Activated naive CD4-positive, alpha-beta T cell treated with anti-CD3 and anti-CD28 coated beads, Interleukin-2, amount 10 ng/mL, durations not matched to agents 7 days and 5 days (primary cell): ENCODE results near the gene KIF13A.
"Not testable (repeated sequence)": the region's sequence is repeated elsewhere in the genome, so short reads cannot be mapped to it uniquely, and the experiment has no call there.

ENCODE experiments used
- CTCF ChIA-PET: fragments of 350-600 bp; sonication (Branson Sonifier 250); formaldehyde crosslinking; loops from one replicate; lab custom pipeline; 2021; ENCODE audit warnings: antibody characterized with exemption; lab: Charles Lee
- DNase-seq: peaks from one replicate; pipeline ENCODE4 v3.0.0-alpha.2; 2020
- H3K27ac Mint-ChIP-seq: one replicate; pipeline ENCODE4 v1.8.0; 2021; ENCODE audit warnings: mild to moderate bottlenecking, moderate library complexity, mixed read lengths
- H3K27me3 Mint-ChIP-seq: one replicate; pipeline ENCODE4 v1.8.0; 2021; ENCODE audit warnings: mild to moderate bottlenecking, mixed read lengths
- H3K36me3 Mint-ChIP-seq: one replicate; pipeline ENCODE4 v1.8.0; 2021; ENCODE audit warnings: mixed read lengths
- H3K4me1 Mint-ChIP-seq: one replicate; pipeline ENCODE4 v1.8.0; 2021; ENCODE audit warnings: mixed read lengths
- H3K4me3 Mint-ChIP-seq: one replicate; pipeline ENCODE4 v1.8.0; 2021; ENCODE audit warnings: mild to moderate bottlenecking, moderate library complexity, mixed read lengths
- H3K9me3 Mint-ChIP-seq: one replicate; pipeline ENCODE4 v1.8.0; 2021; ENCODE audit warnings: mixed read lengths

The KIF13A gene

DNA sequence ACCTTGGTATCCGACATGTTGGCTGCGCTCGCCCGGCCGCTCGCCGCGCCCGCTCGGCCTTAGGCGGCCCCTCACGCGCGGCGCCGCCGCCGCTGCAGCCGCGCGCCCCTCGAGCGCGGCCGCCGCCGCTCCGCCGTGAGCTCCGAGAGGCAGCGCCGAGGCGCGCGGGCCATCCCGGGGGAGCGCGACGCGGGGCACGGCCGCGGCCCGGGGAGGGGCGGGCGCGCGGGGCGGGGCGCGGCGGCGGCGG lies at the start of gene KIF13A:
Gene KIF13A, minus strand, starts transcription at position 189 of the 250 bp plus-strand sequence. Its CDS starts 172 bp downstream, at position 17.
- H3K27ac Mint-ChIP-seq = no peak within 1 kb of the TSS
- CTCF ChIA-PET = no interaction called here
- H3K36me3 Mint-ChIP-seq = peaks cover 2% of the 10 kb centered on the region
- peak within 1 kb of the TSS; percentile 85 for H3K4me3 Mint-ChIP-seq
- H3K9me3 Mint-ChIP-seq = no peaks in the 10 kb centered on the region
- peaks cover 7% of the 10 kb centered on the region for H3K4me1 Mint-ChIP-seq
- no peak for DNase-seq
- H3K27me3 Mint-ChIP-seq = peaks cover 76% of the 10 kb centered on the region

DNA sequence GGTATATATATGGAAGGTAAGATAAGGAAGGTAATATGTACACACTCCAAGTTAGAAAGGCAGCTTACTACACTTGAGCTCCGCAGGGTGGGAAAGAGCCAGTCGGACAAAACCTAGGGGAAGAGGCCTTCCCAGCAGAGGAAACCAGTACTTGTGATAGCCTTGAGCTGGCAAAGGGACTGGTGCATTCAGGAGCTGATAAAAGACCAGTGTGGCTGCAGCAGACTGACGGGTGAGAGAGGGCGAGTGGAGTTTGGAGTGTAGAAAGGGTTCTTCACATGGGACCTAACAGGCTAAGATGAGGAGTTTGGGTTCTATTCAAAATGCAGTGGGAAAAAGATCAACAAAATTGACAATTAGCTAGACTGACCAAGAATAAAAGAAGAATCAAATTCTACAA lies 49.3 kb upstream of the KIF13A start:
- H3K27me3 Mint-ChIP-seq = peaks cover 9% of the 10 kb centered on the region
- H3K36me3 Mint-ChIP-seq = no peaks in the 10 kb centered on the region
- CTCF ChIA-PET = no interaction called here
- no peaks in the 10 kb centered on the region for H3K4me1 Mint-ChIP-seq
- DNase-seq = no peak
- no peak overlapping the region for H3K27ac Mint-ChIP-seq
- no peaks in the 10 kb centered on the region for H3K9me3 Mint-ChIP-seq
- H3K4me3 Mint-ChIP-seq = no peak overlapping the region

DNA sequence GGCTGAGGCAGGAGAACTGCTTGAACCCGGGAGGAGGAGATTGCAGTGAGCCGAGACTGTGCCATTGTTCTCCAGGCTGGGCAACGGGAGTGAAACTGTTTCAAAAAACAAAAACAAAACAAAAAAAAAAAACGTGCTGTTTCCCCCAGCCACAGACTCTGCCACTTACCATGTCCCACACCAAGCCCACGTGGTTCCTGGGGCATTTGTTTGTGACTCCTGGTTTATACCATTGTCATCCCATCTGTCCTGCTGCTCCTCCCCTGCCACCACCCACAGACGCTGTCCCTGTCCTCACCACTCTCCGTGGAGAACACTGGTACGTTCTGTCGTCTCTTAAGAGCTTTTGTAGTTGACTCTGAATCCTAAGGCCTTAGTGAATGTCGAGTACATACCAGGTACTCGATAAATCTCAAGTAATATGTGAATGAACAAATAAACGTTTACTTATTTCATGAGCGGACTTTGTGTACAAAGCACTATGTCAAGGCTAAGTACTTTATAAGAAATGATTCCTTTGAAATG lies 48.0 kb upstream of the KIF13A start:
- no peaks in the 10 kb centered on the region for H3K36me3 Mint-ChIP-seq
- H3K9me3 Mint-ChIP-seq = no peaks in the 10 kb centered on the region
- CTCF ChIA-PET = no interaction called here
- no peak for DNase-seq
- H3K4me1 Mint-ChIP-seq = no peaks in the 10 kb centered on the region
- H3K4me3 Mint-ChIP-seq = no peak overlapping the region
- no peak overlapping the region for H3K27ac Mint-ChIP-seq
- H3K27me3 Mint-ChIP-seq = peaks cover 9% of the 10 kb centered on the region

DNA sequence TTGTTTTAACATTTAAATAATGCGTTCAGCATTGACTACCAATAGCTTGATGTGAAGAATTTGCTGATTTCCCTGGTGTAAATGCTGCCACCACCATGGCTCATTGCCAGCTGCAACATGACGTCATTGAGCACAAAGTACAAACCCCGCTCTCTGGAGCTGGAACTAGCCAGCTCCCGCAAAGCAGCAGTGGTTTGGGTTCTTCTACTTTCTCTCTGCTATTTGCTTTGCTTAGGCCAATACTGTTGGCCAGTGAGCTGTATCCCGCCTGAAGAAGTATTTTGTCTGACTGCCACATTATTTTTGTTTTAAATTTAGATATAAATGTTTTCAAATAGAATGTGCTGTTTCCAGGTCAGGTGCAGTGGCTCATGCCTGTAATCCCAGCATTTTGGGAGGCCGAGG lies 47.4 kb upstream of the KIF13A start:
- Mint-ChIP-seq H3K4me3 (no peak overlapping the region), H3K9me3 (no peaks in the 10 kb centered on the region), H3K27me3 (peaks cover 9% of the 10 kb centered on the region), H3K36me3 (no peaks in the 10 kb centered on the region), H3K27ac (no peak overlapping the region), H3K4me1 (no peaks in the 10 kb centered on the region)
- CTCF ChIA-PET = no interaction called here
- no peak for DNase-seq

DNA sequence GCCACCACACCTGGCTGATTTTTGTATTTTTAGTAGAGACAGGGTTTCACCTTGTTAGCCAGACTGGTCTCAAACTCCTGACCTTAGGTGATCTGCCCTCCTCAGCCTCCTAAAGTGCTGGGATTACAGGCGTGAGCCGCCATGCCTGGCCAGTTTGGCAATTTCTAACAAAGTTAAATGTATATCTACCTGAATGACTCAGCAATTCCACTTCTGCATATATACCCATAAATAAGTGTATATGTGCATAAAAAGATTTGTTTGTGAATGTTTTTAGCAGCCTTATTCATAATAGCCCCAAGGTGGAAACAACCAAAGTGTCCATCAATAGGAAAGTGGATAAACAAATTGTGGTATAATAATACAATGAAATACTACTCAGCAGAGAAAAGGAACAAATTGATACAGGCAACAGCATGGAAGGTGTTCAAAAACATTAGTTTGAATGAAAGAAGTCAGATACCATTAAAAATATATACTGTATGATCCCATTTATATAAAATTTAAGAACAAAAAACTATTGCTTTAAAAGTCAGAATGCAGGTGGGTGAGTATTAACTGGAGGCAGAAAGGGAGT lies 44.3 kb upstream of the KIF13A start:
- H3K4me3 Mint-ChIP-seq = no peak overlapping the region
- no peaks in the 10 kb centered on the region for H3K36me3 Mint-ChIP-seq
- H3K4me1 Mint-ChIP-seq = no peaks in the 10 kb centered on the region
- H3K27me3 Mint-ChIP-seq = peaks cover 3% of the 10 kb centered on the region
- H3K9me3 Mint-ChIP-seq = no peaks in the 10 kb centered on the region
- CTCF ChIA-PET = no interaction called here
- no peak overlapping the region for H3K27ac Mint-ChIP-seq
- DNase-seq = no peak

DNA sequence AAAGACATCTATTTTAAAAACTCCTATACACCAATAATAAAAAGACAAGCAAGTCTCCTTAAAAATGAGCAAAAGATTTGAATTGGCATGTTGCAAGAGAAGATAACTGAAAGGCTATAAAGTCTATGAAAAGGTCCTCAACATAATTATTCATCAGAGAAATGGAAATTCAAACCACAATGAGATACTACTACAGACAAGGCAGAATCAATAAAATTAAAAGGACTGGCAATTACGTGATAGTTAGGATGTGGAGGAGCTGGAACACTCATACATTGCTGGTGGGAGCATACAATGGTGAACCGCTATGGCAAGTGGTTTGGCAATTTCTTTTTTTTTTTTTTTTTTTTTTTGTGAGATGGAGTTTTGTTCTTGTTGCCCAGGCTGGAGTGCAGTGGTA lies 43.8 kb upstream of the KIF13A start:
- Mint-ChIP-seq H3K27ac (no peak overlapping the region), H3K4me1 (no peaks in the 10 kb centered on the region), H3K4me3 (no peak overlapping the region), H3K27me3 (peaks cover 3% of the 10 kb centered on the region), H3K9me3 (no peaks in the 10 kb centered on the region), H3K36me3 (no peaks in the 10 kb centered on the region)
- CTCF ChIA-PET = no interaction called here
- no peak for DNase-seq

DNA sequence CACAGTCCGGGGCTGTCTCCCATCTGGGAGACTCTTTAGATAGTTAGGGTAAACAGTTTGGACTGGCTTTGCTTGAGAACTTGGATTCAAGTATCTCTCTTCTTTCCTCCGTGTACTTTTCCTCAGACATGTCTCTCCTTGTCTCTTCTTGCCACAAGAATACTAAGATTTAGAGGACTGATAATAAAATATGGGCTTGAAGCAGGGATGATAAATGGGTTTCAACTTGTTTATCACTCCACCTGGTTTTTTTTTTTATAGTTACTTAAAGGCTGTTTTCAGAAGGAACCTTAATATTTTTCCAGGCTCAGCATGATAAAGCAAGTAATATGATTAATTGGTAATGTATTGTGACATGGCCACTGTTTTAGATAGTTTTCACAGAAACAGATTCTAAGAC lies 40.9 kb upstream of the KIF13A start:
- Mint-ChIP-seq H3K9me3 (no peaks in the 10 kb centered on the region), H3K36me3 (no peaks in the 10 kb centered on the region), H3K4me1 (no peaks in the 10 kb centered on the region), H3K27ac (no peak overlapping the region), H3K4me3 (no peak overlapping the region), H3K27me3 (no peaks in the 10 kb centered on the region)
- CTCF ChIA-PET = no interaction called here
- no peak for DNase-seq

DNA sequence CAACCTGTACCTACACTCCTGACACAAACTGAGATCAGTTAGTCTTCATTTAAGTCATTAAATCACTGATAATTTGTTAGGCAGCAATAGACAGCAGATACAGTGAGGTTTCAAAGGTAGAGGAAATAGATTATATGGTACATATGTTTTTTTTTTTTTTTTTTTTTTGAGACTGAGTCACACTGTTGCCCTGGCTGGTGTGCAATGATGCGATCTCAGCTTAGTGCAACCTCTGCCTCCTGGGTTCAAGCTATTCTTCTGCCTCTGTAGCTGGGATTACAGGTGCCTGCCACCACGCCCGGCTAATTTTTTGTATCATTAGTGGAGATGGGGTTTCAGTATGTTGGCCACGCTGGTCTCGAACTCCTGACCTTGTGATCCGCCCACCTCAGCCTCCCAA lies 38.2 kb upstream of the KIF13A start:
- no peak for DNase-seq
- Mint-ChIP-seq H3K9me3 (peaks cover 3% of the 10 kb centered on the region), H3K27me3 (no peaks in the 10 kb centered on the region), H3K36me3 (no peaks in the 10 kb centered on the region), H3K4me3 (no peak overlapping the region), H3K4me1 (no peaks in the 10 kb centered on the region), H3K27ac (no peak overlapping the region)
- CTCF ChIA-PET = no interaction called here

DNA sequence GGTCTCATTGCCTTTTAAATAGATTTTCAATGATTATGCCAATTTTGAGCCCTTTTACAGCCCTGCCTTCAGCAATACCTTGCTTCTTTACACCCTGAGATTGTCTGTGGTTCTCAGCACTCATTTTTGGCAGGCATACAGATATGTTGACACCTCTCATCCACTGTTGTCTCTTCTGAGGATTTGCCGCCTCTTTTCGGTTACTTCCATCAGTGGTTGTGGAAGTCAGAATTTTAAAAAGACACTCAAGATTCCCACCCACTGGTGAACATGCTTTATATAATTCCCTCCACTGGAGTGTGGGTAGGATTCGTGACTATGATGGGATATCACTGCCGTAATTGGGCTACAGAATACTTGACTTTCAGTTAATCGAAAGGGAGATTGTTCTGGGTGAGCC lies 37.4 kb upstream of the KIF13A start:
- CTCF ChIA-PET = no interaction called here
- no peaks in the 10 kb centered on the region for H3K4me1 Mint-ChIP-seq
- no peaks in the 10 kb centered on the region for H3K36me3 Mint-ChIP-seq
- peaks cover 4% of the 10 kb centered on the region for H3K9me3 Mint-ChIP-seq
- H3K27me3 Mint-ChIP-seq = no peaks in the 10 kb centered on the region
- no peak for DNase-seq
- H3K27ac Mint-ChIP-seq = no peak overlapping the region
- no peak overlapping the region for H3K4me3 Mint-ChIP-seq

DNA sequence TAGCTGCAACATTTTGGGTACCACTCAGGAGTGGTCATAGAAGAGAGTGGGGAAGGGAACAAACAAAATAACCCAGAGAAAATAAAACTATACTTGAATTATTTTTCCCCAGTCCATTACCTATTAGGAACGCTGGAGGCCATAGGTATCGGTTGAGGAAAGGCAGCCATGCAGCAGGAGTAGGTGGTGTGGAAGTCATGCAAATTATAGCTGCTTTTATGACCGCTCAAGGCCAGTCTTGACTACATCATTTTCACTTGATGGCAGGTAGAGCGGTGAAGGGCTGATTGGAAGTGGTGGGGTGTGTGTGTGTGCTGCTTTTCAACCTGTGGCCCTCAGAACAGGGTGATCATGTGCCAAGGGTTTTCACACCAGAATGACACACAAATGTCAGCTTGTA lies 36.5 kb upstream of the KIF13A start:
- Mint-ChIP-seq H3K4me1 (no peaks in the 10 kb centered on the region), H3K27ac (no peak overlapping the region), H3K9me3 (peaks cover 4% of the 10 kb centered on the region), H3K36me3 (no peaks in the 10 kb centered on the region), H3K27me3 (no peaks in the 10 kb centered on the region), H3K4me3 (no peak overlapping the region)
- CTCF ChIA-PET = no interaction called here
- no peak for DNase-seq

DNA sequence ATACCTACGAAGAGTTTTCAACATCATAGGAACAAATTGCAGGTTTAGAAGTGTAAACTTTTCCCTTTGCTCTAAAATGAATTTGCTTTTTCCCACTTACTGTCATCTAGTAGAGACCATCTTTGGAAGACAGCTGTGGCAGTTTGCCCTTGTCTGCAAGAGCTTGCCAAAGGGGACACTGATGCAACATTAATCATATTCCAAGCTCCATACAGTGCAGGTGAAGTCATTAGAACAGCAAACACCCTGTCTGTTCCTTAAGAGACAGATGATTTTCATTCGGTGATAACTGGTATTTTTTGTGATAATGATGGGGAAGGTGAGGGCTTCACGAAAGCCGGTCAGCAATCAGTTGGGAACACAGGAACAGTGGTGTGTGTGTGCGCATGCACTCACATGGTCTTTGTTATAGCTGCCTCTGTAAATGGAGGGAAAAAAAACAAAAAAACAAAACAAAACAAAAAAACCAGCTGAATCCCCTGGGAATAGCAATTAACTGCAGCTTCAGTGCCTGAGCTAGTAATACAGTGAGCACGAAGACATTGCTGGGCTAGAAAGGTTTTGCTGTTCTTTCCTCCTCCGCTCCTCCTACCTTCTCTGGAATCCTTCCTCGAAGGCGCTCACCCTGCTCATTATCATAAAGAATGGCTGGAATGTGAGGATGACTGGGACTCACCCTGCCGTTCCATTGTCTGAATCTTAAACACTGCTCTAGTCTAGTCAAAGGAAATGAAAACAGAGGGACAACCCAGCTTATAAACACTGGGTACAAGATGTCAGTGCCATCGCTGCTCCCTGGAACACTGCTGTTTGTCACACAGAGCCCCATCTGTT lies 35.2 kb upstream of the KIF13A start:
- CTCF ChIA-PET = no interaction called here
- no peak overlapping the region for H3K4me3 Mint-ChIP-seq
- H3K9me3 Mint-ChIP-seq = peaks cover 4% of the 10 kb centered on the region
- H3K27me3 Mint-ChIP-seq = no peaks in the 10 kb centered on the region
- H3K36me3 Mint-ChIP-seq = no peaks in the 10 kb centered on the region
- H3K27ac Mint-ChIP-seq = no peak overlapping the region
- DNase-seq = no peak
- no peaks in the 10 kb centered on the region for H3K4me1 Mint-ChIP-seq

DNA sequence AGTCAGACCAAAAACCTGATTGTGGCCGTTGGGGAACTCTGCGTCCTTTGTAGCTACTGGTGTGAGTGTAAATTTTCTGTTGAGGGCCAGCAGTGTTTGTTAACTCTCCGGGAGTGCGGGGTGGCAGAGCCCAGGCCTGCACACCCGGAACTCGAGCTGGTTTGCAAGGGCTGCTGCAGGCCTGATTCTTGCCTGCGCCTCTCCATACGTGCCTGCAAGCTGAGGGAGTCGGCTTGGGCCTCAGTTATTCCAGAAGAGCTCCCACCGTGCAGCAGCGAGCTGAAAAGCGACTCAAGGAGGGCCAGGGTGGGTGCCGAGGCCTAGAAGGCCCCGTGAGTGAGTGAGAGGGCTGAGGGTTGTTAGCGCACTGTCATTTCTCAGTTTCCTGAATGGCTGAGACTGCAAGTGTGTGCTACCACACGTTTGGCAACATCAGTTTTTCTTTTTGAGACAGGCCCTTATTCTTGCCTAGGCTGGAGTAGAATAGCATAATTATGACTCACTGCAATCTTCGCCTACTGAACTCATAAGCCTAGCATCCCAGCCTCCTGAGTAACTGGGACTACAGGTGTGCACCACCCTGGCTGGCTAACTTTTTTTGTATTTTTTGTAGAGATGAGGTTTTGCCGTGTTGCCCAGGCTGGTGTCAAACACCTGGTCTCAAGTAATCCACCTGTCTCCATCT lies 33.9 kb upstream of the KIF13A start:
- H3K36me3 Mint-ChIP-seq = no peaks in the 10 kb centered on the region
- CTCF ChIA-PET = no interaction called here
- H3K4me3 Mint-ChIP-seq = no peak overlapping the region
- no peaks in the 10 kb centered on the region for H3K4me1 Mint-ChIP-seq
- H3K27ac Mint-ChIP-seq = no peak overlapping the region
- H3K27me3 Mint-ChIP-seq = no peaks in the 10 kb centered on the region
- peaks cover 4% of the 10 kb centered on the region for H3K9me3 Mint-ChIP-seq
- no peak for DNase-seq

DNA sequence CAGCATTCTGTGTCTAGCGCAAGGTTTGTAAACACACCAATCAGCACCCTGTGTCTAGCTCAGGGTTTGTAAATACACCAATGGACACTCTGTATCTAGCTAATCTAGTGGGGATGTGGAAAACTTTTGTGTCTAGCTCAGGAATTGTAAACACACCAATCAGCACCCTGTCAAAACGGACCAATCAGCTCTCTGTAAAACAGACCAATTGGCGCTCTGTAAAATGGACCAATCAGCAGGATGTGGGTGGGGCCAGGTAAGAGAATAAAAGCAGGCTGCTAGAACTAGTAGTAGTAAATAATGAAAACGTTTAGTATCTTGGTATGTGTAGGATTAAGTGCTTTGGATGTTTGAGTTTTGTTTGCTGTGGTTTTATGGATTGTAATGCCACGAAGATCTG lies 33.1 kb upstream of the KIF13A start:
- H3K9me3 Mint-ChIP-seq, H3K27me3 Mint-ChIP-seq, H3K4me1 Mint-ChIP-seq, H3K27ac Mint-ChIP-seq, H3K36me3 Mint-ChIP-seq, DNase-seq, H3K4me3 Mint-ChIP-seq, CTCF ChIA-PET: not testable (repeated sequence)

DNA sequence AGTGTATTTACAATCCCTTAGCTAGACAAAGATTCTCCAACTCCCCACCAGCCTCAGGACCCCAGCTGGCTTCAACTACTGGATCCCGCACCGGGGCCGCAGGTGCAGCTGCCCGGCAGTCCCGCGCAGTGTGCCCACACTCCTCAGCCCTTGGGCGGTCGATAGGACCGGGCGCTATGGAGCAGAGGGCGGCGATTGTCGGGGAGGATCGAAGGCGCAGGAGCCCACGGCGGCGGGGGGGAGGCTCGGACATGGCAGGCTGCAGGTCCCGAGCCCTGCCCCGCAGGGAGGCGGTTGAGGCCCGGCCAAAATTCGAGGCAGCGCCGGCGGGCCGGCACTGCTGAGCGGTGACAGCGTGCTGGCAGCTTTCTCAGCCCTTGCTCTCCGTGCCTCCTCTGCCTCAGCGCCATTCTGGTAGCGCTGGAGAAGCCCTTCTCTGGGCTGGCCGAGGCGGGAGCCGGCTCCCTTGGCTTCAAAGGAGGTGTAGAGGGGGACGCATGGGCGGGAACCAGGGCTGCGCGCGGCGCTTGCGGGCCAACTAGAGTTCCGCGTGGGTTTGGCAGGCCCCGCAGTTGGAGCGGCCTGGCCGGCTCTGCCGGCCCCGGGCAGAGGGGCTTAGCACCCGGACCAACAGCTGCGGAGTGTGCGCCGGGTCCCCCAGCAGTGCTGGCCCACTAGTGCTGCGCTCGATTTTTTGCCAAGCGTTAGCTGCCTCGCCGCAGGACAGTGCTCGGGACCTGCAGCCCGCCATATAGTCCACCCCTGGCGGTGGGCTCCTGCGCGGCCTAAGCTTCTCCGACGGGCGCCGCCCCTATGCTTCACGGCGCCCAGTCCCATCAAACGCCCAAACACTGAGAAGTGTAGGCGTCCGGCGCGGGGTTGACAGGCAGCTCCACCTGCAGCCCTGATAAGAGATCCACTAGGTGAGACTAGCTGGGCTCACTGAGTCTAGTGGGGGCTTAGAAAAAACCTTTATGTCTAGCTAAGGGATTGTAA lies 32.4 kb upstream of the KIF13A start:
- H3K9me3 Mint-ChIP-seq = peaks cover 4% of the 10 kb centered on the region
- no peak for DNase-seq
- H3K27me3 Mint-ChIP-seq = no peaks in the 10 kb centered on the region
- no peak overlapping the region for H3K4me3 Mint-ChIP-seq
- no peaks in the 10 kb centered on the region for H3K36me3 Mint-ChIP-seq
- H3K27ac Mint-ChIP-seq = no peak overlapping the region
- CTCF ChIA-PET = no interaction called here
- no peaks in the 10 kb centered on the region for H3K4me1 Mint-ChIP-seq
